HG02588 (cell line): ENCODE measurements around the gene MYO16.

Experiments
- ATAC-seq: cut with Tn5 transposase; IDR thresholded peaks from one replicate; pipeline ENCODE4 v1.9.1; 2021; ENCODE audit warnings: mild to moderate bottlenecking, moderate library complexity; ENCODE audit not compliant: unreplicated experiment

MYO16 gene

DNA sequence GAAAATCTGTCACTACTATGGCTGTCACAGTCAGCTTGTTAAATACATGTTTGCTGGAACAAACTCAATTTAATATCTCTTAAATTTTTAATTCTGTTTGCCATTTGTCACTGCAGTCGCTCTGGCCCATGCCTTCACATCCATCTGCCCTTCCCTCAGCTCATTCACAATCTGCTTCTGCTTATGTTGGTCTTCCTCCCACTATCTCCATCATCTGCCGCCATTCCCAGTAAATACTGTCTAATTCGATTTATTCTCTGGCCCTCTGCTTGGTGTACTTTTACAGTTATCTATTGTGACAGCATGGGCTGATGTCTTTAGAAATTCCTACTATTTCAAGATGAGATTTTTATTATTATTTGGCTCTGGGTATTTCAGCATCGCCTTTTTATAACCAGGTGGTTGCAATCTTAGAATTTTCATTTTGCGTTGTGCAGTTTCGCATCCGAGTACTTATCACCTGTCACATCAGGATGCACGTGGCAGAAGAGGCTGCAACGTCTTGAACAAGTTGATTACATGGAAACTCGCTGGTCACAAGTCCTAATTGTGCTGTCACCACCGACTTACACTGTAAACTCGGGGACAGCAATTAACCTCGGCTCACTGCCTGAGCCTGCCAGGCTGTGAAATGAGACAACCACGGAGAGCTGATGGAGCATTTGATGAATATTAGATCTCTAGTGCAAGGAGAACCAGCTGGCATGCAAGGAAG is 158.4 kb downstream of the MYO16 start:
- ATAC-seq: no peak

DNA sequence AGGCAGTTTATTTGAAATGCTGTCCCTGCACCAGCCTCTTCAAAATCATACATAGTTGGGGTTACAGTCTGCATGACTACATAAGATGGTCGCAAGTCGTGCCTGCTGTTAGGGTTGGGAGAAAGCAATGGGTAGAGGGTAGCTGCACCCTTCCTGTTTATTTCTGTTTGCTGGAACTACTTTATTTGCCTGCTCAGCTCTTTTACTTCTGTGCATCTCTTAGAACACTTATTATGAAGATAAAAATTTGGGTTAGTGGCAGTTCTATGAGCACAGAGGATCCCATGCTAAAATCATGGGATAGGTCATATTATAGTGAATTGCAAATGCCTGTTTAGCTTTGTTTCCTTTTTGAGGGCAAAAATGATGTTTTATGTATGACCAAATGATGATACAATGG is 160.1 kb downstream of the MYO16 start:
- ATAC-seq: no peak

DNA sequence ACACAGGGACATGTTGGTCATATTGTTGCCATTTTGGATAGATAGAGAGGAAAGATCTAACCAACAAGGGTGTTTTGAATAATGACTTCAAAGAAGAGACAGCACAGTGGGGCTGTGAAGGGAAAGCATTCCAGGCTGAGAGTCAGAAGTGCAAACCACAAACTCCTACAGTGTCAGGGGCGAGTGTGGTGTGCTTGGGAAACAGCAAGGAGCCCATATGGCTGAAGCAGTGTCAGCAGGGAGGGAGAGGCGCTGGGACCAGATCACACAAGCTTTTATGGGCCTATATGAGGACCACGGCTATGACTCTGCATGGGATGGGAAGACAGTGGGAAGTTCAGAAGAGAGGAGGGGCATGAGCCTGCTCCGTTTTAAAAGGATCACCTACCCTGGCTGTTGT is 166.4 kb downstream of the MYO16 start:
- ATAC-seq: no peak

DNA sequence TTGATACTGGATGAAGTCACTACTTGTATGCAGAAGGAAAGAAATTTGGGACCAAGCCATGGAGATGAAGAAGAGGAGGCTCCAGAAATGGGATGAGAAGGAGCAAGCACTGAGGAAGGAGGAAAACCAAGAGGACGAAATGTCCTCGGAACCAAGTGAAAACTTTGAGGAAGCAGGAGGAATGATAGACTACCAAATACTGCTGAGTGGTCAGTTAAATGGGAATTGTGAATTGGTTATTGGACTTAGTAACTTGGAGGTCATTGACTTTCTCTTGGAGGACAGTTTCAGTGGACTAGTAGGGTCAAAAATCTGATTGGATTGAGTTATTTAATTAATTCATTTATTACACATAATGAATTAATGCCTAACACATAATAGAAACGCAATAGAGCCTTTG is 167.9 kb downstream of the MYO16 start:
- no peak for ATAC-seq

DNA sequence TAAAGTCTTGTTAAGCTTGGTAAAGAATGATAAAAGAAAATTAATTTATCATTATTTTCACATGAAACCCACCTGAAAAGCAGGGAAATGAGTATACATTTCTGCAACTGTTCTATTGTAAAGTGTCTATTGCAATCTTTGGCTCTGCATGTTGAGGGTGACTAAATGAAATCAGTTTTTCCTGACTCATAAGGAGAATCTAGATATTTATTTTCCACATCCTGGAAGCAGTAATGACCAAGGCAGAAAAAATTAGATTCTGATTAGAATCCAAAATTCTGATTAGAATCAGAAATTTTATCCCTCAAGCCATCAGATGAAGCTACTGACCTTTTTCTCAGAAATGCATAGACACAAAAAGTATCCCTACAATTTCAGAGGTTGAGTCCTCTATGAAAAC is 178.4 kb downstream of the MYO16 start:
- ATAC-seq: no peak

DNA sequence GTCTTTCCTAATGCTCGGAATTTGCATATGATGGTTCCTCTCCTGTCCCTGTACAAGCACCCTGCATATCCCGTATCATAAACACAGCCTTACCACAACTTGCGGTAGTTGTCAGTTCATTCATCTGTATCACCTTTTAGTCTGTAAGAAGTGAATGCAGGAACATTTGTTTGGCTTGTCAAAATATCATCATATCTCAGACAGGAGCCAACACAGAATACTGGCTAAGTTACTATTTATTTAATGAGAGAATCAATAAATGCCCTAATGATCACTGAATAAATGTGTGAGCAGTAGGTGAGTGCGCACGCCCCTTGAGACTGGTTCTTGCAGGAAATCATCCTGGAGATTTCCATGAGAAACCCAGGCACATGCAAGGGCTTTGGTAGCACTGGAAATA is 182.8 kb downstream of the MYO16 start:
- no peak for ATAC-seq

DNA sequence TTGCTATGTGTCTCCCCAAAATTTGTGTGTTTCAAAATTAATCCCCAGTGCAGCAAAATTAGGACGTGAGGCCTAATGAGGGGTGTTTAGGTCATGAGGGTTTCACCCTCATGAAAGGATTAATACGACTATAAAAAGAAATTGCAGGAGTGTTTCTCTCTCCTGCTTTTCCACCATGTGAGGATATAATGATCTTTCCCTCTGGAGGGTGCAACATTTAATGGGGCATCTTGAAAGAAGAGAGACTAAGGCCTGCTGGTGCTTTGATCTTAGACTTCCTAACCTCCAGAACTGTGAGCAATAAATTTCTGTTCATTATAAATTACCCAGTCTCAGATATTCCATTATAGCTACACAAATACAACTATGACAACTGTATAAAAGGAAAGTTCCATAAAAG is 183.2 kb downstream of the MYO16 start:
- ATAC-seq: no peak

DNA sequence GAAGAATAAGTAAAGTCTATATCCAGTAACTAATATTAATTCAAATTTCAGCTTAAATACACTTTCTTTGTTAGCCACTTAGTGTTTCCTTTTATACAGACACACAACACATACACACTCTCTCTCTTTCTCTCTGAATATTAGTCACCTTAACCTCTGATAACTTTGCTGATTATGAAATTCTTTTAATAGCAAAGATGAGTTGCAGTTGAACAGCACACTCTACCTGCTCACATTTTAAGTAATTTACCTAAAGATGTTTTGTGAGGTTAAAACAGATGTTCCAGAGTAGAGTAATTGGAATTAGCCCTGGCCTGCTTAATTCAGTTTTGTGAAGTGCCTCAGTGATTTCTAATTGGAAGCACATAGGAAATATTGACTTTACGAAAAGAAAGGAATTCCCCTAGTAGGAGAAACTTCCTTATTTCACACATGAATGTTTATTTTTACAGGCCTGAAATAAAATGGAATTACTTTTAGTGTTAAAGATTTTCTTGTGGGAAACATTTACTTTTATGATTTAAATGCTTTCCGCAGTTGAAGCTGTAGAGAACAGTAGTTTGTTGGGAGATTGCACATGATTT is 184.3 kb downstream of the MYO16 start:
- ATAC-seq: no peak

DNA sequence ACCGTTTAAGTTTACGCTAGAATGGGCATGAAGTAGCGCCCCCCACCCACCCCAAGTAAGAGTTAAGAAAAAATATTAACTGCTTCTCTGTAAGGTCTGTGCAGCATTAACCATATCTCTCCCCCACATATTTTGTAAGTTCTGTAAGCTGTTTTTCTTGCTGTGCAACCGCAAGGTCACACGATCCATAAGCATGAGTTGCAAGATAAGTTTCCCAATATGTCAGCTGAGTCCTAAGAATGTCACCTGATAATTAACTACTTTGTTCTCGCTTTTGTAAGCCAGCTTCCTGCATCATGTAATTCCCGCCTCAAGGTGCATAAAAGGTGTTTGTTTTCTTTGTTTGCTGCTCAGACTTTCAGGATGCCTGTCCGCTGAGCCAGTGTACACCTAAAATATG is 187.0 kb downstream of the MYO16 start:
- no peak for ATAC-seq

DNA sequence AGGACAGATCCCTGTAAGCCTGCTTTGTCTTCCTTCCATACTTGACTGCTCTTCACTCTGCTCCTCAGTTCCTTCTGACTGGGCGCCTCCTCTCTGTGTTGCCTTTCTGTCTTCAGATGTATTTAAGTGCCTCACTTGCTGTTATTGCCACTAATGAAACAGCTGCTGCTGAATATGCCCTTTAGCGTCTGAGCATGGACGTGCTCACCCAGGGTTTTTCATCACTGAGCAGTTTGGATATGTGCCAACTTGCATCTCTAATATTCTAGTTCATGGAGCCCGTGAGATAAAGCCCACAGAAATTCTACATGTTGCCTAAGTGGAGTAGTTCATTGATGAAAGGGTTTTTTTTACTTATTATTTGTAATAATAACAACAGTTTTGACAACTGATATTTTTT is 198.2 kb downstream of the MYO16 start:
- ATAC-seq: no peak

DNA sequence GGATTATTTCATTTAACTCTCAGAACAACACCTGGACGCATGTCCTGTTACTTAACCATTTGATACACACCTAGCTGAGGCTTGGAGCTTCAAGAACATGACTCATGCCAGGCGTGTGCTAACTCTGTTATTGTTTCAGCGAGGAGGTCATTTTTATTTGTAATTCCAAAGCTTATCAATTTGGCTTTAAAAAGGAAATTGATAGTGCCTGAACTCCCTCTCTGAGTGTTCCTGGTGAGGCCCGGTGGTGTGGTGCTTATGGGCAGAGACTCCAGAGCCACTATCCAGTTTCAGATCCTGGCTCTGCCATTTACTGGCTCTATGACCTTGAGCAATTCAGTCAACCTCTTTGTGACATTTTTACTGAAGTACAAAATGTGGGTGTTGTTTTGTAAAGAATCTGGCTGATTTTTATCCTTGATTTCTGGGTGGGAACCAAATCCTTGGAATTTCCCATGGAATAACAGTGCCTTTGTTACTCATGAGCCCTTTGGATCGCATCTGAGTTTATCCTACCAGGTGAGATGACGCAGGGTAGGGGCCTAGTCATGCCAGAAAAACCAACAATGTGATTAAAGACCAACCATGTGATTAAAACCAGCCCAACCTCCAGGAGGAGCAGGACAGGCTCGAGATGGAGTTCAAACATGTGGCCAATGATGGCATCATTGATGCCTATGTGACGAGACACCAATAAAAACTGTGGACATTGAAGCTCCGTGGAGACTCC is 198.8 kb downstream of the MYO16 start:
- ATAC-seq: no peak

DNA sequence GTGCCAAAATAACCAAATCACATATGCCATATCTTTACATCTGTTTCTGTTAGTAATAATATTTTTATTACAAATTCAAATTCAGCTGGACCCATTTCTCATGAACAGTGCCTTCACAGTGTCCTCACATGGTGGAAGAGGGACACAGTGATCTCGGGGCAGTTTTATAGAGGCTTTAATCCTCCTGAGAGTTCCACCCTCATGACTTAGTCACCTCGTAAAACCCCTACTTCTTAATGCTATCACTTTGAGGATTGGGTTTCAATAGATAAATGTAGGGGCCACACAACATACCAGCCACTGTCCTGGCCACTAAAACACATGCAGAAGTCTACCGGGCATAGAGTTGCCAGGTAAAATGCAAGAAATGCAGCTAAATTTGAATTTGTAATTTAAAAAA is 201.5 kb downstream of the MYO16 start:
- no peak for ATAC-seq

DNA sequence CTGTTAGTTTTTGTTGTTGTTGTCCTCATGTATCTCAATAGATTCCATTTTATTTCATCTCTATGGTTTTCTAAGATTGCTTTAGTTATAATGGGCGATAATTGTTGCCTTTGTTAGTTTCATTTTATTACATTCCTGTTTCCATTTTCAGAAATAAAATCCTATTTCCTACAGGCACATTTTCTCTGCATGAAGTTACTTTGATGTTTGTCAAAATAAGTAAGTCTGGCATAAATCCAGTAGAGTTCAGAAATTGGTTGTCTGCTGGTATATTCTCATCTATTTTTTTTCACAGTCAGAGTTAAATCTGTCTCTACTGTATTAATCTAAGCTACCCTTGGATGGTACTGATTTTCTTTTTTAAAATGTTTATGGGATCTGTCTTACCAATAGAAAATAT is 204.1 kb downstream of the MYO16 start:
- ATAC-seq: no peak

DNA sequence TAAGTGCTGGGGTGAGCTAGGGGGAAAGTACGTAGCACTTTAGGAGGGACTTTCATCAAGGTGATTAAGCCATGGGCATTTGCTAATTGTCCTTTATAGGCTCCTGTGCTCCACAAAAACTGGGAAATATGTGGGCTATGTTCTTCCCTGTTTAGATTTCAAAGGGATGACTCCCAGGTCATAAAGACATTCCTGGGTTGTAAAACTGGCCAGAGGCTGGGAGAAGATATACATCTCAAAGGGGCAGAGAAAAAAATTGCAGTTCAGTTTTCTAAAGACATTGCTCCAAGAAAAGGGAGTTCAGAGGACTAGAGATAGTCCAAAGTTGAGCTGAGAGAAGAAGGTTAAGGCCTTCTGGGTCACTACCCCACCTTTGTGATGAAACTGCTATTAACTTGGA is 204.8 kb downstream of the MYO16 start:
- ATAC-seq: no peak

DNA sequence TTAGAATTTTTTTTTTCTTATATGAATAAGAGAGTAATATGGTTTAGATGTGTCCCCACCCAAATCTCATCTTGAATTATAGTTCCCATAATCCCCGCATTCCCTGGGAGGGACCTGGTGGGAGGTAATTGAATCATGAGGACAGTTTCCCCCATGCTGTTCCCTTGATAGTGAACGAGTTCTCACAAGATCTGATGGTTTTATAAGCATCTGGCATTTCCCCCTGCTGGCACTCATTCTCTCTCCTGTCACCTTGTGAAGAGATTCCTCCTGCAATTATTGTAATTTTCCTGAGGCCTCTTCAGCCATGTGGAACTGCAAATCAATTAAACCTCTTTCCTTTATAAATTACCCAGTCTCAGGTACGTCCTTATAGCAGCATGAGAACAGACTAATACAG is 205.7 kb downstream of the MYO16 start:
- no peak for ATAC-seq

DNA sequence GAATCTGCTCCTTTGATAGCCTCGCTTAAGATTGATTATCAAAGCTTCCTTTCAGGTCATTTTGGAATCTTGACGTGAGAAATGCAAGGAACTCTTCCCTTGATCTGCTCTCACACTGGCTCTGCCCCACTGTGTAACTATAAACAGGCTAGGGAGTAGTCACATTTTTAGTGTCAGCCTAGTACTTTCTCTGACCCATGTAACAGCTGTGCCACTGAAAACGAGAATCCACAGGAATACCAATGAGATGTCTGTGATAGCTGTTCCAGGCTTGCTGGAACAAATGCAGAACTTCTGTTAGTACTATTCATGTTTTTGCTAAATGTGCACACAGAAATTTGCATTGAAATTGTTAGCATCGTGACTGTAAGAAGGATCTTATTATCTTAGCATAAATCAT is 221.3 kb downstream of the MYO16 start:
- no peak for ATAC-seq

DNA sequence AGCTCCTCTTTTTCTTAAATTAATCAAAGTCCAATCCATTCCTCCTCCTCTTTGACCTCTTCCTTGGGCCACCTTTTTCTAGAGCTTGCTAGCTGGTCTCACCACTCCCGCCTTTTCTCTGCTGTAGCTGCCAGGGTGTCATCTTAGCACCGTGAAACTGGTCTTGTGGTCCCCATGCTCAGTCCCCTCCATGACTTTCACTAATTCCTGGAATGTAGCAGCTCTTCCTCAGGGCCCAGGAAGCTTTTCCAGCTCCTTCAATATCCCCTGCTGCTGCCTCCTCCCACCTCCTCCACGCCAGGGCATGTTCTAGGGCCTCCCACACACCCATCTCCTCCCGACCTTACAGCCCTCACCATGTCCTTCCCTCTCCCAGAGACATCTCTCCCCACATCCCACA is 222.2 kb downstream of the MYO16 start:
- no peak for ATAC-seq

DNA sequence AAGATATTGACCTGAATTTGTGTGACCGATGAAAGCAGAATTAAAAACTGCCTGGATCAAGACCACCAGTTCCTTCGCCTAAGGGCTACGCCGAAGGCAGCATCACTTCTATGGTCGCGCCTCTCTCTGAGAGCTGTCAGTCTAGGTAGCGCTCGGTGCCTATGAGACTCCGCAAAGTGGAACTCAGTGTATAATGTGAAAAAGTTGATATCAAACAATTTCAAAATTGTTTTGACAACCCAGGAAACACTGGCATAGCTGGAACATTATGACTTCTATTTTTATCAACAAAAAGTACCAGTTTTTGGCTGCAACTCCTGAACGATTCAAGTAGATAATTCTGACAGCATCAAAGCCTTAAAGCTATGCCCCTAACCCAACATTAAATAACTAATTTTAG is 223.6 kb downstream of the MYO16 start:
- no peak for ATAC-seq

DNA sequence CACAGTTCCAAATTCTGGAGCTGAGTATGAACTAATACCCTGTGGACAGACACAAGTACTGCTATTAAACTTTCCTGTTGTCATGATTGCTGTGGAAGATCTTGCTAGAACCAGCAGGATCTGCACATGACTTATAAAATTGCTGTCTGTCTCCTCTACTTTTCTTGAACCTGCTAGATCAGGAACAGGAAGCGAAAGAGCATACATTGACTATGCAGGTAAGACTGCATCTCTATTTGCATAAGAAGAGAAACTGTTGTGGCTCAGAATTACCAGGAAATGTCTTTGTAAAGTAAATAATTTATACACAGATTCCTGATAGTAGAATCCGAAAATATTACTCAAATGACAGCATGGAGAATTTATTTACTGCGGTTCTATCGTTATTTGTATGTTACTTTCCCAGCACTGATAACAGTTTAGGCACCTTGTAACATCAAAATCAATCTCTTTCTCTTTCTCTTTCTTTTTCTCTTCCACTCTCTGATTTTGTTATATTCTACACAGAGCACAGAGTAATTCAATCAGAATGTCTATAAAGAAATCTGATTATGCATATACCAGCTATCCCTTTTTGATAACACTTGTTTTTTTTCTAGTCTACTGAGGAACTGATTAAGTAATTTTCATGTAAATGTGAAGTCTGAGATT is 226.5 kb downstream of the MYO16 start:
- peak; percentile 65 for ATAC-seq

DNA sequence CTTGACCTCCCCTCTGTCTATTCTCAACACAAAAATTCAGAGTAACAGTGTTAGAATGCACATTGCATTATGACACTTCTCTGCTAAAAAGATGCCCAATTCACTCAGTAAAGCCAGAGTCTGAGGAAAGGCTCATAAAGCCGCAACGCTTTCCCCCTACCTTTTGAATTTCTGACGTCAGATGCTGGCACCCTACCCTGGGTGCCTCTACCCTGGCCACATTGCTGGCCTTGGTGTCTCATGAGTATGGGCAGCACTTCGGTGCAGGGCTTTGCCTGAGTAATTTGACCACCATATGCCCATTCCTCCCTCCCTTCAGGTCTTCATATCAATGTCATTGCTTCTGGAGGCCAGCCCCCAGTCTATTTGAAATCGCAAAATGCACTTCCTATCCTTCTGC is 229.3 kb downstream of the MYO16 start:
- no peak for ATAC-seq

DNA sequence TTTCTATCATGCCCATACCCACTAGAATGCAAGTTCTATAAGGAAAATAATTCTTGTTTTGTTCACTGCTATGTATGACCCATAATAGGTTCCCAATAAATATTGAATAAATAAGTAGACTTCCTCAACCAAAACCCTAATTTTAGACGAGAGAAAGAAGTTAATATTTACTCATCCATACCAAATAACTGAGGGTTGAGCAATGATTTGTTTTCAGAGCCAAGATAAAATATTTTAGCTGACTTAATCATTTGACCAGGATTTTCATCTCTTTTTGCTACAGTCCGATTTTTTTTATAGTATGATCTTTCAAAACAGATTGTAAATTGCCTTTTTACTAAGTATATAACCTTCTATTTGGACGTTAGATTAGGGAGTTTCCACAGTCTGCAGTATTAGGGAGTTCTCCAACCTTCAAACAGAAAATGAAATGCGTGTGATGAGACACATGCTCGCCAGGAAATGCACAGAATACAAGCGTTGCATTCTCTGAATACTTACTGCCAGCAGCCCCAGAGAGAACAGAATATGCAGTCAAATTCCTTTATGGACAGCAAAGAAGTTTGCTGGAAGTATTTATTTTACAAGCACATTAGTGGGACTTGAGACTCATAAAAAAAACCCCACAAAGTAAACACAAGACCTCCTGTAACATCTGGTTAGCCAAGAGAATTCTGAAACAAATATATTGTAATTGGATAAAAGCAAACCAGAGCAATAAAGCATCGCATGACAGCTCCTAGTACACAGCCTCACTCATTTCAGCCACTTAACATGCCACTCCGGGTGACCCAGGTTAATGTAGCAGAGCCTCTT is 230.0 kb downstream of the MYO16 start:
- no peak for ATAC-seq
